ENCODE measurements around the gene UBE2H. TPM values are rescaled to one million over a fixed set of nuclear protein-coding genes. Genes with fewer than 3 reads are reported as not detected.

The UBE2H gene
- polyA plus RNA-seq, 1 donor from 2014 or later = 66.3 TPM

DNA sequence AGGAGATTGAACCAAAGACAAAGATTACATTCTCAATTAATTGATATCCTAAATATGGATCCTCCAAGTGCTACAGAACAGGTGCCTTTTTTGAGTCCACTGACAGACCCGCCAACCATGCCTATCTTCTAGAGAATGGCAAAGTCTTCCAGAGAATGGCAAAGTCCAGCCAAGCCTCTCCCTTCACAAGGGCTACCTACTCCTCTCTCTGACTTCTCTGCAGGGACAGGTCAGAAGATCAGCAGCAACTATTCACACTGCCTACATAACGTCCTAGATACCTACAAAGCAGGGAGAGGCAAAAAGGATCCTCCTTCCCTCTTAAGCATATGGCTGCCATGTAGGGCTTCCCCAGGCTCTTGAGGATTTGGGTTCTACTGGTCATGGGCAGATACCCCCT is 12.4 kb downstream of the UBE2H start:
- Mint-ChIP-seq H3K9me3 (peaks cover 0 to 3% (median 0%) of the 10 kb centered on the region in 3 donors), H3K36me3 (peaks cover 10% of the 10 kb centered on the region), H3K27me3 (no peaks in the 10 kb centered on the region), H3K27ac (no peak overlapping the region), H3K4me1 (peaks cover 16 to 22% (median 19%) of the 10 kb centered on the region in 3 donors), H3K4me3 (no peak overlapping the region)

DNA sequence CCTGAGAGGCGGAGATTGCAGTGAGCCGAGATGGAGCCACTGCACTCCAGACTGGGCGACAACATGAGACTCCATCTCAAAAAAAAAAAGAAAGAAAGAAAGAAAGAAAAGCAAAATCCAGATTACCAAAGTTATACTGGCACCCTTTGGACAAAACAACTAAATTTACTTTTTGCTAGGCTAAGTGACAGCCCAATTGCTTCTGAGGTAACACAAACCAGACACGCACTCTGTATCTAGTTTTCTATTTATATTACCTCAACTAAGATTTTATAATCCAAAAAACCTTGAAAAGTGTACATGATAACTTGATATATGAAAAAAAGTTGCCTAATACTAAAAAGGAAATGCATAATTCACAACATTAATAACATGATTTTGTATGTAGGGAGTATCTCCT is 12.9 kb downstream of the UBE2H start:
- H3K9me3 Mint-ChIP-seq = peaks cover 0 to 2% (median 0%) of the 10 kb centered on the region in 3 donors
- H3K27ac Mint-ChIP-seq = no peak overlapping the region
- H3K4me1 Mint-ChIP-seq = peaks cover 12 to 17% (median 15%) of the 10 kb centered on the region in 3 donors
- no peaks in the 10 kb centered on the region for H3K27me3 Mint-ChIP-seq
- peaks cover 6% of the 10 kb centered on the region for H3K36me3 Mint-ChIP-seq
- H3K4me3 Mint-ChIP-seq = no peak overlapping the region

DNA sequence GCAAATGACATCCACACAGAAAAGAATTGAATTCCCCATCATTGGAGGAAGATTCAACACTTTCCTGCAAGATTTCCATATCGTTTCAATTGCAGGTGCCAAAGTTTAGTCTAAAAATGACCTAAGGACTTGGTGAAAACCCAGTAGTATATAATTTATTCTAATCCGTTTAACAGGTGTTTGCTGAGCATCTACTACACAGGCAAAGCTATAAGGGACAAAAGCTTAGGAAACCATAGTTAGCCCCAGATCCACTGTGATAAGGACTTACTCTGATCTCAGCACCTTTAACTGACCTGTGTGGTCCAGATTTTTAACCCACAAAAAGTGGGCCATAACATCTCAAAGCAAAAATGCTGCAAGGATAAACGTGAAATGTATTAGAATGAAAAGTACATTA is 19.1 kb downstream of the UBE2H start:
- no peaks in the 10 kb centered on the region for H3K9me3 Mint-ChIP-seq
- peaks cover 13 to 20% (median 17%) of the 10 kb centered on the region in 3 donors for H3K4me1 Mint-ChIP-seq
- H3K36me3 Mint-ChIP-seq = peaks cover 4% of the 10 kb centered on the region
- no peaks in the 10 kb centered on the region for H3K27me3 Mint-ChIP-seq
- H3K4me3 Mint-ChIP-seq = no peak overlapping the region
- H3K27ac Mint-ChIP-seq = peak overlapping the region; percentile 41 to 86 (median 63)

DNA sequence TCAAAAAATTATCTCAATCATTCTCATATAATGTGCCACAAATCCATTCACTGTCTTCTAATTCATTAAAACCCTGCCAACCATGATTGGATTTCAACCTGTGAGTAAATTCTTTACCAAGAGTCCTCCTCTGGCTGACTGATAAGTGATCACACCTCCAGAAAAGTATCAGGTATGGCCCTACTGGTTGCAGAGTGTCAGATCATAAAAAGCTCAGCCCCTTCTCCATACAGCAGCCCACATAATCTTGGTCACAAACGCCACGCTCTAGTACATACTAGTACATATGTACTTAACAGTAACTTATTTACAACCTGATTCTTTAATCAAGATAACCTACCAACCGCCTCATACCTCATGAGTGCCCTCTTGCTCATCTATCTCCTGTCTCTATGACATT is 26.1 kb downstream of the UBE2H start:
- H3K36me3 Mint-ChIP-seq = peaks cover 7% of the 10 kb centered on the region
- H3K4me1 Mint-ChIP-seq = peaks cover 23 to 31% (median 30%) of the 10 kb centered on the region in 3 donors
- peak overlapping the region in 1 of 3 donors; percentile 73 for H3K27ac Mint-ChIP-seq
- no peaks in the 10 kb centered on the region for H3K9me3 Mint-ChIP-seq
- no peaks in the 10 kb centered on the region for H3K27me3 Mint-ChIP-seq
- H3K4me3 Mint-ChIP-seq = no peak overlapping the region

DNA sequence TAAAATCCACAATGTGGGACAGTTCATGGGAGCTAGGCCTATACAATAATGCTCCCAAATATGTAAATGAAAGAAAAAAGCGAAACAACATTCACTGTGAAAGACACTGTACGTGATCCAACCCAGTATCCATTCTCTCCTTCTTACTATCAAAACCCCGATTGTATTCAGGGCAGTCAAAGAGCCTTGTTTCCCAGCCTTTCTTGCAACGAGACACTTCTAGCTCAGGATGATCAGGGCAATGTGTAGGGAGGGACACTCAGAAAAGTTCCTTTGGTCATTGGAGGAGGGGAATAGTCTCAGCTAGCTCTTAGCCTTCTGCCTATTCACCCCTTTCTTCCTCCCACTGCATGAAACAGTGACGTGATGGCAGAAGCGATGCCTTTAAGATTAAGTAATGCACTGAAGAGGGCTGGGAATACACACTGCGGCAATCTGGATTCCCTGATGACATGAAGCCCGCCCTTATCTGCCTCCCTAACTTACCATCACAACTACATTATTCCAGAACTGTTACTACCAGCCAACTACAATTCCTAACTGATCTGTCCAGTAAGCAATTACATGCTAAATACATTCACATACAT is 27.3 kb downstream of the UBE2H start:
- Mint-ChIP-seq H3K4me3 (no peak overlapping the region), H3K4me1 (peaks cover 24 to 33% (median 32%) of the 10 kb centered on the region in 3 donors), H3K36me3 (peaks cover 7% of the 10 kb centered on the region), H3K27ac (peak overlapping the region in 1 of 3 donors; percentile 5), H3K27me3 (no peaks in the 10 kb centered on the region), H3K9me3 (no peaks in the 10 kb centered on the region)

DNA sequence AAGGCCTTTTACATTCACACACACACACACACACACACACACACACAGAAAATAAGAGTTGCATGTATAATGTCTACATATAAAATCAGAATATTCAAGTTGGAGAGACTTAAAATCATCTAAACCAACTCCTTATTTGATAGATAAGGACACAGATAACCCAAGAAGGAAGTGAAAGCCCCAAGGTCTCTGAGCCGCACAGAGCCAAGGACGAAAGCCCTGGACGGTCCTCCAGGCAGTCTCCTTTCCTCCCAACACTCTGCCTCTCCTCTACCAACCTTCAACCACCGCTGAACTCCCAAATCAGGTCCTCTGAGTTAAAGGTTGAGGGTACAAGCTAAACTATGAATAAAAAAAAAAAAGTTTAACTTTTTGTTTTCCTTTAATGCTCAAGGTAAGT is 28.2 kb downstream of the UBE2H start:
- peaks cover 7% of the 10 kb centered on the region for H3K36me3 Mint-ChIP-seq
- H3K4me3 Mint-ChIP-seq = peak overlapping the region in 1 of 4 donors; percentile 80
- peaks cover 23 to 38% (median 37%) of the 10 kb centered on the region in 3 donors for H3K4me1 Mint-ChIP-seq
- no peak overlapping the region for H3K27ac Mint-ChIP-seq
- no peaks in the 10 kb centered on the region for H3K9me3 Mint-ChIP-seq
- H3K27me3 Mint-ChIP-seq = no peaks in the 10 kb centered on the region

DNA sequence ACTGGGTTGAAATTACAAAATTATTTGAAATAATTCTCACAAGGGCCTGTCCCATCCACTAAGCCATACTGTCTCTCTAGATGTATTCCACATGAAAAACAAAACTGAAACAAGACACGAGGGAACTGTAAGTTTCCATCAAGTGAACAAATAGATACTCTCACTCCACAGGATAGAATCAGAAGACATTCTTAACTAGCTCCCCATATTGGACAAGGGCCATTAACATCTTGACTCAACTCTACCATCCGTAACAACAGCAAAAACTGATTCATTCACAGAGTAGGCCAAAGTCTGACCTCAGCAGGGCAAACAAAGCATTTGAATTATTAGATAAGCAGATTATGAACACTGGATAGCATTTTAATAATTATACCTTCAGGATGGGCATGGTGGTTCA is 29.1 kb downstream of the UBE2H start:
- Mint-ChIP-seq H3K4me3 (peak overlapping the region in 2 of 4 donors; percentile 25 to 74), H3K36me3 (peaks cover 7% of the 10 kb centered on the region), H3K9me3 (no peaks in the 10 kb centered on the region), H3K4me1 (peaks cover 26 to 42% (median 41%) of the 10 kb centered on the region in 3 donors), H3K27ac (peak overlapping the region in 2 of 3 donors; percentile 21 to 65), H3K27me3 (no peaks in the 10 kb centered on the region)

DNA sequence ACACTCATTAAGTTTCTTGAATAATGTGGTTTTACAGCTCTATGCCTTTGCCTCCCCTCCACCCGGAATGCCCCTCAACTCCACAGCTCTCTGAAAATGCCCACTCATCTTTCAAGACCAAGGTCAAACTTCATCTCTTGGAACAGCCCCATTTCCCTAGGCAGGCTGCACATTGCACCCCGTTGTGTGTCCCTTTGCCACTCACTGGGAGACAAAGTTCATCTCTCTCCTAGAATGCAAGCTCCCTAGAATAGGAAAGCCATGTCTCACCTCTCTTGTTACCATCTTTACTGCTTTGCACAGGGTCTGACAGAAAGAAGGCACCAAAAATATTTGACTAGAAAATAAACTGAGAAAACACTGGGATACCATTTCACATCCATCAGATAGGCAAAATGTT is 33.3 kb downstream of the UBE2H start:
- Mint-ChIP-seq H3K4me3 (peak overlapping the region in 1 of 4 donors; percentile 53), H3K4me1 (peaks cover 23 to 49% (median 40%) of the 10 kb centered on the region in 3 donors), H3K9me3 (no peaks in the 10 kb centered on the region)

DNA sequence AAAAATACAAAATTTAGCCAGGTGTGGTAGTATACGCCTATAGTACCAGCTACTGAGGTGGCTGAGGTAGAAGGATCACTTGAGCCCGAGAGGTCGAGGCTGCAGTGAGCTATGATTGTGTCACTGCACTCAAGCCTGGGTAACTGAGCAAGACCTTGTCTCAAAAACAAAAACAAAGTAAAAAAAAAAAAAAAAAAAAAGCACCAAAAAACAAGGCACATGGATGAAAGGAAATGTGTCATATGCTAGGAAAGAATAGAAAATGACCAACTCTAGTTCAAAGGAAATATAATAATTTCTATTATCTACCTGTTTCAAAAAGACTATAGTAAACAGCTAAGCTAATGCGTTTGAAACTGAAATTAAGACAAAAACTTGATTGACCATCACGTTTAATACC is 33.8 kb downstream of the UBE2H start:
- peaks cover 9% of the 10 kb centered on the region for H3K36me3 Mint-ChIP-seq
- H3K27ac Mint-ChIP-seq = no peak overlapping the region
- H3K4me1 Mint-ChIP-seq = peaks cover 20 to 45% (median 34%) of the 10 kb centered on the region in 3 donors
- H3K9me3 Mint-ChIP-seq = no peaks in the 10 kb centered on the region
- no peak overlapping the region for H3K4me3 Mint-ChIP-seq
- H3K27me3 Mint-ChIP-seq = no peaks in the 10 kb centered on the region

More for the DNA sequence above, 33.3 kb downstream of the UBE2H start:
- peaks cover 8% of the 10 kb centered on the region for H3K36me3 Mint-ChIP-seq
- no peaks in the 10 kb centered on the region for H3K27me3 Mint-ChIP-seq
- H3K27ac Mint-ChIP-seq = peak overlapping the region in 2 of 3 donors; percentile 47 to 60

DNA sequence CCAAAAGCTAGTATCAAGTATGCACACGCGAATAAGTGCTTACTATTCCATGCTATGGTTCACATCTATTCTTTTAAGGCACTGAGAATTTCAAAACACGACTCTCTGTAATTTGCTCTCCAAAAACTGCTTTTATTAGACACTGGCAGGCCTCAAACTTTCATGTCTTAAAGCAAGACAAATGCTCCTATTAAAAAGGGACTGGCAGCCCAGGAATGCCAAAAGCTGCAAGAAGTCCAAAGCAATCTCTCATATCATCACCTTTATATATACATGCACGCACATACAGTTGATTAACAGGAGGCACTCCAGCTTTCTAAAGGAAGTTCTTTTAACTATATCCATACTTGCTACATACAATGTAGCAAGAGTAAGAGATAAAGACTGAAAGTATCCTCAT is 34.8 kb downstream of the UBE2H start:
- Mint-ChIP-seq H3K4me1 (peaks cover 19 to 44% (median 35%) of the 10 kb centered on the region in 3 donors), H3K4me3 (no peak overlapping the region), H3K9me3 (no peaks in the 10 kb centered on the region), H3K36me3 (peaks cover 6% of the 10 kb centered on the region), H3K27ac (peak overlapping the region in 1 of 3 donors; percentile 3), H3K27me3 (no peaks in the 10 kb centered on the region)

DNA sequence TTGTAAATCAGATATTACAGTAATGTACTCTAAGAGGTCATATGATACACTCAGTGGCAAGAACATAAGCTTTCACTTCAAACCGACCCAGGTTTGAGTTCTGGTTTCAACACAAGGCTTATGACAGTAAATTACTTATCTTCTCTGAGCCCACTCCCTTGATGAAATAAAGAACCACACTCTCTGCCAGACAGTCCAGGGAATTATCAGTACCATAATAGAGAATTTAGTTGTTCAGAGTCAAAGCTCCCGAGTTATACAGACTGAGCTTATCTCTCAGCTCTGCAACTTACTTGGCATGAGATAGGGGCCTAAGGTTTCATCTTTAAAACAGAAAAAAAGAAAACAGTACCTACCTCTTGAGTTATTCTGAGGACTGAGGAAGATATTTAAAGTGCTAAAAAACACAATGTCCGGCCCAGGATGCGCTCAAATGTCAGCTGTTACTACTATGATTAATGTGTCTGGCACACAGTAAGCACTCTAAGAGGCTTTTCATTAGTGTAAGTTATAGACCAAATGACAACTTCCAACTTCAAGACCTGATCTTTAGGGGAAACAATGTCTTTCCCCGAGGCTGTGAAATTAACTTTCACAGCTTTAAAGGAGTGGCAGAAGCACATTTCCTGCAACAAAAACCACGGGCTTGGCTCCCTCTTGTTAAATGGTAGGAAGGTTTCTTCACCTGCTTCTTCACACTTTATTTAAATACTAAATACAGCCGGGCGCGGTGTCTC is 38.1 kb downstream of the UBE2H start:
- H3K4me3 Mint-ChIP-seq = peak overlapping the region in 1 of 4 donors; percentile 27
- no peaks in the 10 kb centered on the region for H3K27me3 Mint-ChIP-seq
- H3K27ac Mint-ChIP-seq = peak overlapping the region in 2 of 3 donors; percentile 22 to 39
- peaks cover 6% of the 10 kb centered on the region for H3K36me3 Mint-ChIP-seq
- peaks cover 31 to 39% (median 35%) of the 10 kb centered on the region in 3 donors for H3K4me1 Mint-ChIP-seq
- H3K9me3 Mint-ChIP-seq = no peaks in the 10 kb centered on the region

DNA sequence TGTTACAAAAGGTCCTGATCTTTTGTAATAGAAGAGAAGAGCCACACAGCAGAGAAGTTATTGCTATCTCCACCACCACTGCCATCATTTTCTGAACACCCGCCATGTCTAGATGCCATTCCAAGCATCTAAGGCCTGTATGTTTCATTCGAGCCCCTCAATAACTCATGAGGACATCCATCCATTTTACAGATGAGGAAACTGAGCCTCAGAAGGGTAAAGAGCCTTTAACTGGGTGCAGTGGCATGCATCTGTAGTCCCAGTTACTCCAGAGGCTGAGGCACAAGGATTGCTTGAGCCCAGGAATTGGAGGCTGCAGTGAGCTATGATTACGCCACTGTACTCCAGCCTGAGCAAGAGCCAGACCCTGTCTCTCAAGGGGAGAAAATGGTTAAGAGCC is 39.3 kb downstream of the UBE2H start:
- H3K27me3 Mint-ChIP-seq = no peaks in the 10 kb centered on the region
- peaks cover 28 to 48% (median 38%) of the 10 kb centered on the region in 3 donors for H3K4me1 Mint-ChIP-seq
- peaks cover 11% of the 10 kb centered on the region for H3K36me3 Mint-ChIP-seq
- H3K9me3 Mint-ChIP-seq = no peaks in the 10 kb centered on the region
- no peak overlapping the region for H3K4me3 Mint-ChIP-seq
- no peak overlapping the region for H3K27ac Mint-ChIP-seq

DNA sequence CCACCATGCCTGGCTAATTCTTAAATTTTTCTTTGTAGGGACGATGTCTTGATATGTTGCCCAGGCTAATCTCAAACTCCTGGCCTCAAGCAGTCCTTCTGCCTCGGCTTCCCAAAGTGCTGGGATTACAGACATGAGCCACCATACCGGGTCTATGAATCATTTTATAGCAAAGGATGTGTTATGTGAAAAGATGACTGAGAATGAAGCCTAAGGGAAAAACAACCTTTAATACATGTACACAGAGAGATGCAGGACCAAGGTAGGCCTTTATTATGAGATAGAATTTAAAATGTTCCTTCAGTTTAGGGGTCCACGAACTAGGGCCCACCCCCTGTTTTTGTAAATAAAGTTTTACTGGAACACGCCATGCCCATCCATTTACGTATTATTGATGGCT is 41.0 kb downstream of the UBE2H start:
- H3K27me3 Mint-ChIP-seq = no peaks in the 10 kb centered on the region
- H3K9me3 Mint-ChIP-seq = peaks cover 0 to 7% (median 0%) of the 10 kb centered on the region in 3 donors
- H3K4me1 Mint-ChIP-seq = peaks cover 41 to 55% (median 48%) of the 10 kb centered on the region in 3 donors
- H3K27ac Mint-ChIP-seq = no peak overlapping the region
- peaks cover 17% of the 10 kb centered on the region for H3K36me3 Mint-ChIP-seq
- no peak overlapping the region for H3K4me3 Mint-ChIP-seq

DNA sequence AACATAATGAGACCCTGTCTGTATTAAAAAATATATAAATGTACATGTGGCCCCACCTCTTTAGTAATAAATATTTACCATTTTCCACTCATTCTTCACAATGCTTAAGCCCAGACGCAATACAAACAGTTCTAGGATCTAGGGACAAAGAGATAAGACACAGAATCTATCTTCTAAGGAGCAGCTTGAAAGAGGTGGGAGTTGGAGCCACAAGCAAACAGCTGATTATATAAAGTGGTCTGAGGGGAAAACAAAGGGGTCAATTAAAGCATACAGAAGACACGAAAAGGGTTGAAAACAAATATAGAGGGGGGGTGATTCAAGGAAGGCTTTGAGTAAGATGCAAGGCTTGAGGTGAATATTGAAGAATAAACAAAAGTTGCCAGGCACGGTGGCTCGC is 43.1 kb downstream of the UBE2H start:
- Mint-ChIP-seq H3K36me3 (peaks cover 18% of the 10 kb centered on the region), H3K27me3 (no peaks in the 10 kb centered on the region), H3K4me3 (no peak overlapping the region), H3K9me3 (peaks cover 0 to 9% (median 0%) of the 10 kb centered on the region in 3 donors), H3K27ac (no peak overlapping the region), H3K4me1 (peaks cover 50 to 56% (median 55%) of the 10 kb centered on the region in 3 donors)

DNA sequence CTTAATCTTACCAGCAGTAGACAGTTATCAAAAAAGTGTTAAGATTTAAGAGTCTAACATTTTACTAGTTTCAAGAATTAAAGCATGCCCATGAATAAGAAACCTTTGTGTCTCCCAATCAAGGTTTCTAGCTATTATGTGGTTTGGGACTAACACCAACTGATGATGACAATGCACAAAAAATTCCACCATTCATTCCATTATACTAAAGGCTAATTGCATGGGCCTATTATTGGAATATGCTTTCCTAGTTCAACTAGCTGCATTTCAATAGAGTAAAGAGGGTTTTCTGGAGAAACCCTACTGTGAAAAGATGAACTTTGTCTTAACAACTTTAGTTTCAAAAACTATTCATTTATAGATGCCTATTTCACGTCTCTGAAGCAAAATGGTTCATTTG is 44.6 kb downstream of the UBE2H start:
- Mint-ChIP-seq H3K27me3 (no peaks in the 10 kb centered on the region), H3K4me1 (peaks cover 56 to 62% (median 60%) of the 10 kb centered on the region in 3 donors), H3K27ac (no peak overlapping the region), H3K4me3 (no peak overlapping the region), H3K9me3 (peaks cover 0 to 9% (median 0%) of the 10 kb centered on the region in 3 donors), H3K36me3 (peaks cover 16% of the 10 kb centered on the region)

Data from IgD-negative memory B cell (primary cell).